Cardiac muscle cell (in vitro differentiated cells and primary cell): Measurements from ENCODE around the gene SCPEP1. TPM values are rescaled to one million over a fixed set of nuclear protein-coding genes. Genes with fewer than 3 reads are reported as not detected.
A peak's percentile ranks its signal among the peaks of the same experiment; 100 is the strongest.
"Not testable (repeated sequence)": the region's sequence is repeated elsewhere in the genome, so short reads cannot be mapped to it uniquely, and the experiment has no call there.

Source experiments
- DNase-seq, 2 donors: peaks; one replicate each; pipeline versions ENCODE4 v3.0.0 to v3.0.0-alpha.2; 2010 to 2017; ENCODE audit warnings: low read depth in 1 of 2, low spot score in 1 of 2
- H3K27ac ChIP-seq: fragments of 200-600 bp; sonication (generic); 2 replicates; pipeline ENCODE4 v1.5.1; 2016
- H3K27me3 ChIP-seq: fragments of 200-600 bp; sonication (generic); 2 replicates; pipeline ENCODE4 v1.6.0; 2016; ENCODE audit warnings: control low read depth
- H3K36me3 ChIP-seq: fragments of 200-600 bp; sonication (generic); 2 replicates; pipeline ENCODE4 v1.5.1; 2016; ENCODE audit warnings: control low read depth
- H3K4me1 ChIP-seq: fragments of 200-600 bp; sonication (generic); 2 replicates; pipeline ENCODE4 v1.8.1; 2017; ENCODE audit warnings: low read depth, mild to moderate bottlenecking, mixed run types
- H3K4me3 ChIP-seq: fragments of 200-600 bp; sonication (generic); 2 replicates; pipeline ENCODE4 v1.5.1; 2016; ENCODE audit warnings: mild to moderate bottlenecking
- H3K9me3 ChIP-seq: fragments of 200-600 bp; sonication (generic); 2 replicates; pipeline ENCODE4 v1.5.1; 2017; ENCODE audit warnings: low read depth, mild to moderate bottlenecking, control low read depth
- polyA plus RNA-seq: library from polyadenylated mRNA; unstranded; fragments of >200 nt; fragmentation: Nextera tagmentation; extraction: Ambion mirVana; gene quantifications from 2 replicates; pipeline ENCODE4 v1.2.1, GENCODE V29; 2016
- total RNA-seq: library from RNA; depleted of rRNA; stranded (reverse); fragments of >200 nt; gene quantifications from 2 replicates; pipeline ENCODE4 v1.2.3, GENCODE V29; 2016
- TF ChIP-seq, protein P1 (sequence below): IDR thresholded peaks from 2 replicates; pipeline ENCODE4 v1.5.1; 2012; ENCODE audit warnings: low read depth, mild to moderate bottlenecking, low read length

SCPEP1 gene
- total and polyA plus RNA-seq, 2 experiments from 2014 or later, result 25.9 to 40.2 TPM

DNA sequence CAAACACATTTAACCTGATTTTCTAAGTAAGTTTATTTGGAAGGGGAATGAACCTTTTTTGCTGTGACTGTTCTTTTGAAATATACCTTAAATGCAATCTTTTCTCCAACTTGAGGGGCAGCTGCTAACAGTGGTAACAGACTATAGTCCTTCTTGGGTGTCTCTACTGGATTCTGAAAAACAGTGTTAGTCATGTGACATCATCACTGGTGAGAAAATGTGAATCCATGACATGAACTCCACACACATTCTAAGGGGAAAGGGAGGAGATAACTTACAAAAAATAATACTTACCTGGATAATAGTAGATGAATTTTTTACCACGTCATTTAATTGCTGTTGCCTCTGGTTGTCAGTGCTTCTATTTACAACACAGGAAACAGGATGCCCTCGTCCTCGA, 28.3 kb upstream of the SCPEP1 start:
- no peak for DNase-seq
- Histone ChIP-seq H3K9me3 (no peaks in the 10 kb centered on the region), H3K27ac (no peak overlapping the region)

DNA sequence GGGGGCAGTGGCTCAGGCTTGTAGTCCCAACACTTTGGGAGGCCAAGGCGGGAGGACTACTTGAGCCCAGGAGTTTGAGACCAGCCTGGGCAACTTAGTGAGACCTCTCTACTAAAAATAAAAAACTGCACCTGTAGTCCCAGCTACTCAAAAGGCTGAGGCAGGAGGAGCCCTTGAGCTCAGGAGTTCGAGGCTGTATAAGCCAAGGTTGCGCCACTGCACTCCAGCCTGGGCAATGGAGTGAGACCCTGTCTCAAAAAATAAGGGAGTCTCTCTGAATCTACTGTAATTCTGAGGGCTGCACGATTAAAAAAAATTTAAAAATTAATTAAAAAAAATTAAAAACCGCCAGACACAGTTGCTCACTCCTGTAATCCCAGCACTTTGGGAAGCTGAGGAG, 20.9 kb upstream of the SCPEP1 start:
- no peak for DNase-seq
- Histone ChIP-seq H3K4me1 (no peaks in the 10 kb centered on the region), H3K36me3 (no peaks in the 10 kb centered on the region), H3K4me3 (no peak overlapping the region), H3K27me3 (no peaks in the 10 kb centered on the region), H3K27ac (no peak overlapping the region), H3K9me3 (no peaks in the 10 kb centered on the region)
- TF ChIP-seq, protein P1, sequence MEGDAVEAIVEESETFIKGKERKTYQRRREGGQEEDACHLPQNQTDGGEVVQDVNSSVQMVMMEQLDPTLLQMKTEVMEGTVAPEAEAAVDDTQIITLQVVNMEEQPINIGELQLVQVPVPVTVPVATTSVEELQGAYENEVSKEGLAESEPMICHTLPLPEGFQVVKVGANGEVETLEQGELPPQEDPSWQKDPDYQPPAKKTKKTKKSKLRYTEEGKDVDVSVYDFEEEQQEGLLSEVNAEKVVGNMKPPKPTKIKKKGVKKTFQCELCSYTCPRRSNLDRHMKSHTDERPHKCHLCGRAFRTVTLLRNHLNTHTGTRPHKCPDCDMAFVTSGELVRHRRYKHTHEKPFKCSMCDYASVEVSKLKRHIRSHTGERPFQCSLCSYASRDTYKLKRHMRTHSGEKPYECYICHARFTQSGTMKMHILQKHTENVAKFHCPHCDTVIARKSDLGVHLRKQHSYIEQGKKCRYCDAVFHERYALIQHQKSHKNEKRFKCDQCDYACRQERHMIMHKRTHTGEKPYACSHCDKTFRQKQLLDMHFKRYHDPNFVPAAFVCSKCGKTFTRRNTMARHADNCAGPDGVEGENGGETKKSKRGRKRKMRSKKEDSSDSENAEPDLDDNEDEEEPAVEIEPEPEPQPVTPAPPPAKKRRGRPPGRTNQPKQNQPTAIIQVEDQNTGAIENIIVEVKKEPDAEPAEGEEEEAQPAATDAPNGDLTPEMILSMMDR, result no peak

More for the DNA sequence above, 28.3 kb upstream of the SCPEP1 start:
- Histone ChIP-seq H3K36me3 (peaks cover 37% of the 10 kb centered on the region), H3K27me3 (no peaks in the 10 kb centered on the region), H3K4me3 (no peak overlapping the region), H3K4me1 (no peaks in the 10 kb centered on the region)
- TF ChIP-seq, protein P1, result no peak

DNA sequence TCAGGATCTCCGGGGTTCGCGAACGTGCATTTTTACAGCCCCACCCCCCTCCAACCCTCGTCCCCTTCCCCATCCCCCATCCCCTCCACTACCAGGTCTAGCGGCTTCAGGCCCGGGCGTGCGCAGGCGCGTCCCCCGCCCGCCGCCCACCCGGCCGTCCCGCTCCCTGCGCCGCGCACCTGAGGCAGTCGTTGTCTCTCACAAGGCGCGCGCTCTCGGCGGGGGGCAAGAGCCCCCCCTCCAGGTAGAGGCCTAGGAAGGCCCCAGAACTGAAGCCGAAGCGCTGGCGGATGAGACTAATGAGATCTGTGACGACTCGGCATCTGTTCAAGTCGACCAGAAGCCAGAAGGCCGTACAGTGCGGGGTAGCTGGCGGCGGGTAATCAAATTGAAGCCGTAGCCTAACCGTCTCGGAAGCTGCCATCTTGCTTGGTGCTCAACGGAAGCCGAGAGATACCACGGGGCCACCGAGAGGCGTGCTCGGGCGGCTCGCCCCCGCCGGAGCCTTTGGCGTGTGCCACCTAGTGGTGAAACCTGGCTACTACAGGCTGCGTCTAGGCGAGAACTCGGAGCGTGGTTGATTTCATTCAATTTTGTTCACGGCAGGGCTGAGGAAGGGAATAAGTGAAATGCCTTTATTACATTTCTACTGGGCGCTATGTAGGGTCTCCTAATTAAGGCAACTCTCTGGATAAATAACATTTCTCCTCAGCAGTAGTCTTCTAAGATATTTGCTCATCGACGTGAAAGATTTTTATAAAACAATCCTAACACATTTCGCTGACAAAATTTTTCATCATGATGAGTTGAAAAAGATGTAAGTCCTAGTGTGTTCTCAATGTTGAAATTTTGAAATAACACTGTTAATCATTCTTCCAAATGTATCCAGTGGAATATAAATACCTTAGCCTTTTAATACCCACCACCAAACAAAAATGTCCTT, 17.1 kb upstream of the SCPEP1 start, which contains the start of gene COIL:
Gene COIL (minus strand): TSS at position 455 of the 943 bp plus-strand sequence. CDS start 31 bp downstream, at position 424.
- DNase-seq, result peak; percentile 95
- Histone ChIP-seq H3K4me1 (no peaks in the 10 kb centered on the region), H3K27me3 (no peaks in the 10 kb centered on the region), H3K9me3 (no peaks in the 10 kb centered on the region), H3K36me3 (no peaks in the 10 kb centered on the region), H3K27ac (peak within 1 kb of the TSS; percentile 100), H3K4me3 (peak within 1 kb of the TSS; percentile 99)
- TF ChIP-seq, protein P1, result peak; percentile 98

DNA sequence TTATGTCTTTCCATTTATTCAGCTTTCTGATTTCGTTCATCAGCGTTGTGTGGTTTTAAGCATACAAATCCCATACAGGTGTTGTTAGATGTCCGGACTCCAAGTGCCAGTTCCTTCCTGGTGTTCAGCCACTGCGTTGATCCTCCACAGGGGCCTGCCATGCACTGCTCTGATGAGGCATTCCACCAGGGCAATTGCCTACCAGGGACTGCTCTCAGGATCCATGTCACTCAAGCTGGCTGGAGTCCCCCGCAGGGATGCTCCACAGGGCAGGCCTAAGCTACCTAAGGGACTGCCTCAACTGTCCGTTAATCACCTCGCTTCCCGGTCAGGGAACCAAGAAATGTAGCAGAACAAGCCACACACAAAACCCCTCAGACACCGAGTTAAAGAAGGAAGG, 12.7 kb upstream of the SCPEP1 start:
- H3K4me3 ChIP-seq, DNase-seq, H3K27ac ChIP-seq, H3K36me3 ChIP-seq, H3K4me1 ChIP-seq, H3K27me3 ChIP-seq, H3K9me3 ChIP-seq: not testable (repeated sequence)

DNA sequence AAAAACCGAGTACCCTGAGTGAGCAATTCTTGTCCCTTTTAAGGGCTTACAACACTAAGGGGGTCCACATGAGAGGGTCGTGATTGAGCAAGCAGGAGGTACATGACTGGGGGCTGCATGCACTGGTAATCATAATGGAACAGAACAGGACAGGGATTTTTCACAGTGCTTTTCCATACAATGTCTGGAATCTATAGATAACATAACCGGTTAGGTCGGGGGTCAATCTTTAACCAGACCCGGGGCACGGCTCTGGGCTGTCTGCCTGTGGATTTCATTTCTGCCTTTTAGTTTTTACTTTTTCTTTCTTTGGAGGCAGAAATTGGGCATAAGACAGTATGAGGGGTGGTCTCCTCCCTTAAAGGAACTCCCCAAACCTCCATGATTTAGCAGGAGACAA, 12.2 kb upstream of the SCPEP1 start:
- H3K4me1 ChIP-seq, H3K36me3 ChIP-seq, H3K4me3 ChIP-seq, H3K27ac ChIP-seq, H3K9me3 ChIP-seq, DNase-seq, H3K27me3 ChIP-seq: not testable (repeated sequence)

DNA sequence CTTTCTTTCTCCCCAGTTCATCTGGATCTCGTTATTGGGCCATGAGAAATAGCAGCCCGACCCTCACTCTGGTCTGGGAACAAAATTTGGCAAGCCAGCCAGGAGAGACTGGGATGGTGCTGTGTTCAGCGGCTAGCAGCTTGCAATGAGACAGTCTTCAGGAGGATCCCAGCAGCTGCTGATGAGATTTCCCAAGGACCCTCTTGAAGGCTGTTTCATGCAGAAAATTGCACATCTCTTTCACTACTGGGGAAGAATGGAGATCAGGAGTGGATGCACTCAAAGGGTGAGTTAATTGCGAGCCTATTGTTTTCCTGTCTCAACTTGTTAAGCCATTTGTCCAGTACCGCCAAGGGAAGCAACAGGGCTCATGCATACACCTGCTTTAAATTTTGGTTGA, 11.6 kb upstream of the SCPEP1 start:
- TF ChIP-seq, protein P1, result no peak
- Histone ChIP-seq H3K27ac (no peak overlapping the region), H3K36me3 (no peaks in the 10 kb centered on the region)

More for the DNA sequence above, 11.6 kb upstream of the SCPEP1 start:
- no peaks in the 10 kb centered on the region for H3K9me3 ChIP-seq
- no peaks in the 10 kb centered on the region for H3K4me1 ChIP-seq
- no peaks in the 10 kb centered on the region for H3K27me3 ChIP-seq
- no peak overlapping the region for H3K4me3 ChIP-seq
- DNase-seq, result no peak
